Fibroblast of skin of right quadriceps (primary cell): ENCODE data around the gene ZSCAN30.
"Not testable (repeated sequence)": the region's sequence is repeated elsewhere in the genome, so short reads cannot be mapped to it uniquely, and the experiment has no call there.

Experiments
- DNase-seq: peaks from one replicate; pipeline ENCODE4 v3.0.0-alpha.2; 2013

Gene ZSCAN30

GRCh38 chr18:35227254-35227653 lies 62.8 kb downstream of the ZSCAN30 start:
- no peak for DNase-seq

- DNase-seq, result no peak
Observed at GRCh38 chr18:35223797-35224196, 66.2 kb downstream of the ZSCAN30 start.

GRCh38 chr18:35220424-35220823 lies 69.6 kb downstream of the ZSCAN30 start:
- DNase-seq, result no peak

GRCh38 chr18:35219331-35219730 lies 70.7 kb downstream of the ZSCAN30 start:
- DNase-seq, result not testable (repeated sequence)

- DNase-seq, result not testable (repeated sequence)
Observed at GRCh38 chr18:35216611-35217010, 73.4 kb downstream of the ZSCAN30 start.

GRCh38 chr18:35215026-35215425 lies 75.0 kb downstream of the ZSCAN30 start:
- no peak for DNase-seq

- DNase-seq, result not testable (repeated sequence)
Observed at GRCh38 chr18:35205746-35206458, 84.1 kb downstream of the ZSCAN30 start.

- no peak for DNase-seq
Observed at GRCh38 chr18:35205199-35205712, 84.8 kb downstream of the ZSCAN30 start.

GRCh38 chr18:35203067-35203466 lies 87.0 kb downstream of the ZSCAN30 start:
- DNase-seq, result peak; percentile 70

- no peak for DNase-seq
Observed at GRCh38 chr18:35201256-35201931, 88.6 kb downstream of the ZSCAN30 start.
